ENCODE data around the gene TES. TPM values are rescaled to one million over a fixed set of nuclear protein-coding genes. Genes with fewer than 3 reads are reported as not detected.

TES gene
- total and polyA plus RNA-seq, 2 of the 13 experiments (the other 11 are each of a cell fraction or from before 2014, with no cell fraction given): 21.6 to 23.0 TPM

- TF ChIP-seq ZNF407 (CRISPR knock-in tag; IDR thresholded peaks at IDR 0.05; ENCODE audit: not compliant biosample characterization): no peak
- no peak for TF ChIP-seq ZNF180 (CRISPR knock-in tag; IDR thresholded peaks at IDR 0.05; ENCODE audit: borderline replicate concordance, low read depth)
- TF ChIP-seq SNAPC5 (CRISPR knock-in tag; IDR thresholded peaks at IDR 0.05; ENCODE audit: borderline replicate concordance): no peak
- TF ChIP-seq CERS6 (CRISPR knock-in tag; IDR thresholded peaks at IDR 0.05): no peak
- TF ChIP-seq ZNF660 (CRISPR knock-in tag; IDR thresholded peaks at IDR 0.05; ENCODE audit: borderline replicate concordance, low read depth): no peak
- TF ChIP-seq DPF2 (CRISPR knock-in tag; IDR thresholded peaks at IDR 0.05; ENCODE audit: borderline replicate concordance, low read depth): no peak
- TF ChIP-seq ZBTB37 (CRISPR knock-in tag; IDR thresholded peaks at IDR 0.05): no peak
- no peak for TF ChIP-seq SNRNP70 (IDR thresholded peaks at IDR 0.05; ENCODE audit: low read depth, low read length)
- TF ChIP-seq EZH2 (conservative IDR thresholded peaks at IDR 0.05; ENCODE audit: low read depth, low read length): no peak
- TF ChIP-seq ATF7-NPFF (CRISPR knock-in tag; IDR thresholded peaks at IDR 0.05; ENCODE audit: low read depth): no peak
- no peak for TF ChIP-seq ZNF414 (CRISPR knock-in tag; IDR thresholded peaks at IDR 0.05)
- no peak for TF ChIP-seq SKI (IDR thresholded peaks at IDR 0.05; ENCODE audit: partially characterized antibody)
- TF ChIP-seq PBX3 (CRISPR knock-in tag; IDR thresholded peaks at IDR 0.05; ENCODE audit: borderline replicate concordance): no peak
Measured at GRCh38 chr7:116171094-116171493, 39.2 kb upstream of the TES start (continued).

Measured in HepG2 (cell line).